CD4-positive, alpha-beta T cell treated with Interleukin-2 at 100 ng/mL for 4 hours (primary cell): Measurements from ENCODE around the gene TRDMT1.
A peak's percentile ranks its signal among the peaks of the same experiment; 100 is the strongest.

ENCODE experiments used
- DNase-seq: peaks from one replicate; pipeline ENCODE4 v3.0.0-alpha.2; 2020; ENCODE audit warnings: low spot score

The TRDMT1 gene

DNA sequence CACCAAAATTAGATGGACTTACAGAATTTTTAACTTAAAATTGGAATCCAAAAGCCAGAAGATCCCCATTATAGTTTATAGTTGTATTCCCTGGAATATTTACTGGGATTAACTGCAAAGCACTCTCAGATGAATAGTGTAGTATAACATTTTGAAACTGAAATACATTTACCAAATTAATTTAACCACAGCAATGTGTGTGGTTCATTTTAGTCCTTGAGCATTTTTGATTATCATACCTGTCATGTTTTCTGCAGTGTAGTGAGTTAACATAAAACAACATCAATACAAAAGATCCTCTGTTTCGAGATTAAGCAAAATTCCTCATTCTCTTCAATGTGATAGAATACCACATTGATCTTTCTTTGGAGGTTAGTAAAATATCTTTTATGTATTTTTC is 30.3 kb upstream of the TRDMT1 start:
- no peak for DNase-seq

DNA sequence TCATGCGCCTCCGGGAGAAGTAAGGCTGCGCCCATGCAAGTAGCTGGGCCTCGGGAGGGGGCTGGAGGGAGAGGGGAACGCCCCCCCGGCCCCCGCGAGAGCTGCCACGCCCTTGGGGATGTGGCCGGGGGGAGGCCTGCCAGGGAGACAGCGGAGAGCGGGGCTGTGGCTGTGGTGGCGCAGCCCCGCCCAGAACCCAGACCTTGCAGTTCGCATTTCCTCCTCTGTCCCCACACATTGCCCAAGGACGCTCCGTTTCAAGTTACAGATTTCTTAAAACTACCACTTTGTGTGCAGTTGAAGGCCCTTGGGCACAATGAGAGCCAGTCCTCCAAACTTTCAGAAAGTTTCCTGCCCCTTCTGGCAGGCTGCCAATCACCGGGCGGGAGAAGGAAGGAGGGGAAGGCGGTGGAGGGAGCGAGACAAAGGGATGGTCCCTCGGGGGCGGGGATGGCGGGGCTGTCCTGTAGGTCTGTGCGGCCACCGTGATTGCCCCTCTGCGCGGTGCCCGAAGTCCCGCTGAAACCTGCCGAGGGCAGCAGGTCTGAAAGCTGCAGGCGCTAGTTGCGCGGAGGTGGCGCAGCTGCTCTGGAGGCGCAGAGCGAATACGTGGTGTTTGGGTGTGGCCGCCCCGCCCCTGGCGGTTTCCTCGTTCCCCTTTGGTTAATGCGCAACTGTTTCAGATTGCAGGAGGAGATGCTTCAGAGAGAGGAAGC is 28.7 kb upstream of the TRDMT1 start:
- DNase-seq = peak; percentile 95

DNA sequence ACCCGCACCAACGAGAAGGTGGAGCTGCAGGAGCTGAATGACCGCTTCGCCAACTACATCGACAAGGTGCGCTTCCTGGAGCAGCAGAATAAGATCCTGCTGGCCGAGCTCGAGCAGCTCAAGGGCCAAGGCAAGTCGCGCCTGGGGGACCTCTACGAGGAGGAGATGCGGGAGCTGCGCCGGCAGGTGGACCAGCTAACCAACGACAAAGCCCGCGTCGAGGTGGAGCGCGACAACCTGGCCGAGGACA is 28.2 kb upstream of the TRDMT1 start:
- no peak for DNase-seq

DNA sequence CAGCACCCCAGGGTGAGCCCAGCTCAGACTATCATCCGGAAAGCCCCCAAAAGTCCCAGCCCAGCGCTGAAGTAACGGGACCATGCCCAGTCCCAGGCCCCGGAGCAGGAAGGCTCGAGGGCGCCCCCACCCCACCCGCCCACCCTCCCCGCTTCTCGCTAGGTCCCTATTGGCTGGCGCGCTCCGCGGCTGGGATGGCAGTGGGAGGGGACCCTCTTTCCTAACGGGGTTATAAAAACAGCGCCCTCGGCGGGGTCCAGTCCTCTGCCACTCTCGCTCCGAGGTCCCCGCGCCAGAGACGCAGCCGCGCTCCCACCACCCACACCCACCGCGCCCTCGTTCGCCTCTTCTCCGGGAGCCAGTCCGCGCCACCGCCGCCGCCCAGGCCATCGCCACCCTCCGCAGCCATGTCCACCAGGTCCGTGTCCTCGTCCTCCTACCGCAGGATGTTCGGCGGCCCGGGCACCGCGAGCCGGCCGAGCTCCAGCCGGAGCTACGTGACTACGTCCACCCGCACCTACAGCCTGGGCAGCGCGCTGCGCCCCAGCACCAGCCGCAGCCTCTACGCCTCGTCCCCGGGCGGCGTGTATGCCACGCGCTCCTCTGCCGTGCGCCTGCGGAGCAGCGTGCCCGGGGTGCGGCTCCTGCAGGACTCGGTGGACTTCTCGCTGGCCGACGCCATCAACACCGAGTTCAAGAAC is 27.7 kb upstream of the TRDMT1 start:
- DNase-seq = peak; percentile 97

DNA sequence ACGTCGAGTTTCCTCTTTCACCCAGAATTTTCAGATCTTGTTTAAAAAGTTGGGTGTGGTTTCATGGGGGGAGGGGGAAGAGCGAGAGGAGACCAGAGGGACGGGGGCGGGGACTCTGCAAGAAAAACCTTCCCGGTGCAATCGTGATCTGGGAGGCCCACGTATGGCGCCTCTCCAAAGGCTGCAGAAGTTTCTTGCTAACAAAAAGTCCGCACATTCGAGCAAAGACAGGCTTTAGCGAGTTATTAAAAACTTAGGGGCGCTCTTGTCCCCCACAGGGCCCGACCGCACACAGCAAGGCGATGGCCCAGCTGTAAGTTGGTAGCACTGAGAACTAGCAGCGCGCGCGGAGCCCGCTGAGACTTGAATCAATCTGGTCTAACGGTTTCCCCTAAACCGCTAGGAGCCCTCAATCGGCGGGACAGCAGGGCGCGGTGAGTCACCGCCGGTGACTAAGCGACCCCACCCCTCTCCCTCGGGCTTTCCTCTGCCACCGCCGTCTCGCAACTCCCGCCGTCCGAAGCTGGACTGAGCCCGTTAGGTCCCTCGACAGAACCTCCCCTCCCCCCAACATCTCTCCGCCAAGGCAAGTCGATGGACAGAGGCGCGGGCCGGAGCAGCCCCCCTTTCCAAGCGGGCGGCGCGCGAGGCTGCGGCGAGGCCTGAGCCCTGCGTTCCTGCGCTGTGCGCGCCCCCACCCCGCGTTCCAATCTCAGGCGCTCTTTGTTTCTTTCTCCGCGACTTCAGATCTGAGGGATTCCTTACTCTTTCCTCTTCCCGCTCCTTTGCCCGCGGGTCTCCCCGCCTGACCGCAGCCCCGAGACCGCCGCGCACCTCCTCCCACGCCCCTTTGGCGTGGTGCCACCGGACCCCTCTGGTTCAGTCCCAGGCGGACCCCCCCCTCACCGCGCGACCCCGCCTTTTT is 26.9 kb upstream of the TRDMT1 start, which contains the start of gene VIM:
Gene VIM, plus strand, starts transcription at position 151 of the 925 bp plus-strand sequence. CDS start 1,182 bp downstream, outside the sequence.
- peak; percentile 96 for DNase-seq

DNA sequence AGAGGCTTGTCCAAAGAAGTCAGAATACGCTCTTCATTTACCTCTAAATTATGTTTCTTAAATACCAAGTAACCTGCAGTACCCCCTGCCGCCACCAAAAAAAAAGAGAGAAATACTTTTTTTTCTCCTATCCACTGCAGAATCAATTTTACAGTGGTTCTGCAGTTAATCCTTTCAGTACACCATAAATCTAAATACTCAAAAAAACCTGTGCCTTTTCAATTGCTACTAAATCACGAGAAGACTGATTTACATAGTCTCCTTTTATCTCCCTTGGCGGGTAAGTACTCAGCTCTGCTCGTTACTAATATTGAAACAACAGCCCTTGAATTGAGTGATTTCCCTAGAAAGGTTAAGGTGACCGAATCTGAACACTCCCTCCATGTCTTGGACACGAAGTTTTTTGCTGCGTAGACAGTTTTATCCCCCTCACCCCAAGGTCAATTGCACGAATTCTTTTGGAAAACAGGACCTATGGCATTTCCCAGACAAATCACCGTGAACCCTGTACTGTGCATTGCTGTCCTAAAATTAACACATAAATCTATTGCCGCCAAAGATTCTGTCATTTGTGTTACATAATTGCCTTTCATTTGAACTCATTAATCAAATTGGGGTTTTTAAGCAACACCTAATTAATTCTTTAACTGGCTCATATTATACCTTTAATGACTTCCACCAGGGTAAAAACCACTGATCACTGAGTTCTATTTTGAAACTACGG is 26.1 kb upstream of the TRDMT1 start:
- DNase-seq = peak; percentile 71

DNA sequence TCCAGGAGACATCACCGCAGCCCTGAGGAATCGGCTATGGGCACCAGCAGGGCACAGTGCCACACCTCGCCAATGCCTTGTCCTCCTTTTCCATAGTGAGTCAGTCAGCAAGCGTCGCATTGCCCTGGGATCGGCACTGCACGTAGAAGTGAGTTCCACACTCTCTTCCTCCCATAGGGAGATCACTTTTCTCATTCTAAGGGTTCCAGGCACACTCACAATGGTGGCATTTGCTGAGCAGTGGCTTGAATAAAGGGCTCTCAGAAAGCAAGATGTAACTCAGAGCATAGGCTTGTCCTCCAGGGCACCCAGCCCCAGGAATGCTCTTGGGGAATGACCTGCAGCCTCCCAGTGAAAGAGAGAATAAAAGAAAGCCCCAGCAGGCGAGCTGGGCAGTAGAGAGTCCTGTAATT is 25.4 kb upstream of the TRDMT1 start:
- DNase-seq = no peak

DNA sequence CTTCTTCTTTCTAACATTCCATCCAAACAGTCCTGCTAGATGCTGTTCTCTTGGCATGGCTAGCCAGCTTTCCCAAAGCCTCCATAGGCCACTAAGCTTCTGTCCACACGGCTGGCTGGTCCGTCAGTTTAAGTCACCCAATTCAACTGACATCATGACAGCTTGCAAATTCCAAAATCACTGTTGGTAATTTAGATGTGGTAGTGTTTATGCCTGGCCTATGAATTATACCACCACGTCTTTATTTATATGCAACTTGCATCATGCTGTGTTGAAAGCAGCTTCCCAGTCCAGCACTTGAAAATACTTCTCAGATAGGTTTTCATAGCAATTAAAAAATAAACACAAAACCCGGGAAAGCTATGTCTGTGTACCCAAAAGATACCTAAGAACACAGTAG is 24.3 kb upstream of the TRDMT1 start:
- no peak for DNase-seq

DNA sequence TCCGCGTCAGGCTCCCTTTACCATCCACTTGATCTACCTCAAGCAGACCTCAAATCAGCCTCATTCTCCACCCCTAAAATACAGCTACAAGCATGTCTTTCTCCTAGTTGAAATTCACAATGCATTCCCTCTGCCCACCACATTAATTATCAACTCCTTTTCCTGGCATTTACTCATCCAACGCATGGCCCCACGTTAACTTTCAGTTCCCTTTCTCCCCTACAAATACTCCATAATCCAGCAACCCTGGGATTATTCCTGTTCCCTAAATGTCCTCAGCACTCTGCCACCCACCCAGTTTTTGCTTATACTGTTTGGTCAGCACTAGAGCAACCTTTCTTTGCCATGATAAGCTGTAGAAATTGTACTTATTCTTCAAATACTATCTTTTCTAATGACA is 20.9 kb upstream of the TRDMT1 start:
- DNase-seq = no peak

DNA sequence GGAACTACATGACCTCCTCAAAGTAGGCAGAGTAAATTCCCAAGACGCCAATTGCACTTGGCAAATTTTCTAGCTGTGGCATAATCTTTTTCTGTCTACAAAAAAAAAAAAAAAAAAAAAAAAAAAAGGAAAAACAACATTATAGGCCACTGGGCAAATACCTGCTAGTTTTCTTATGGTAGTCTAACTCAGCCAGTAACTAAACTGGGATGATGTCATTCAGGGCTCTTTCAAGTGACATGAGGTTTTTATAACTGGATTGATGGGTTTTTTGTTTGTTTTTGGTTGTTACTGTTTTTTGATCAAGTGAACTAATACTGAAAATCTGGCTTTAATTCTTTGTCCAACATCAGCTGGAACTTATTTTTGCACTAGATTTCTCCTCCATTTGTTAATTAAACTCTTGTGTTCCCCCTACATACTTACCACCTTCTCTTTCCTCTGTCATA is 19.2 kb upstream of the TRDMT1 start:
- no peak for DNase-seq

DNA sequence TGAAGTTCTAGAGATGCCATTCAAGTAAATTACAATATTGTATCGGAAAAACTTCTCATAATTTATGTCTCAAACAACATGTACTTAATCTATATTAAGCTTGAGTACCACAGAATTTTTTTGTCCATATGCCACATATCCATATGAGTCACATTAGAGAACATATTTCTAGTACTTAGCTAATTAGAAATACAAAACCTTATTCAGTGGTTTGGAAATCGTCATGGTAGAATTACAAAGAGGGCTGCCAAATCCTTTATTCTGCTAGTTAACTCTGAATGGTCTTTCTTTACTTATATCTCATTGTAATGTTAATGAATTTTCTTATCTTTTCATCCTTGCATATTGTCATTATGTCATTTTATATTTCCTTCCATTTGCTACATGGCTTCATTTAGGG is 17.6 kb upstream of the TRDMT1 start:
- no peak for DNase-seq

DNA sequence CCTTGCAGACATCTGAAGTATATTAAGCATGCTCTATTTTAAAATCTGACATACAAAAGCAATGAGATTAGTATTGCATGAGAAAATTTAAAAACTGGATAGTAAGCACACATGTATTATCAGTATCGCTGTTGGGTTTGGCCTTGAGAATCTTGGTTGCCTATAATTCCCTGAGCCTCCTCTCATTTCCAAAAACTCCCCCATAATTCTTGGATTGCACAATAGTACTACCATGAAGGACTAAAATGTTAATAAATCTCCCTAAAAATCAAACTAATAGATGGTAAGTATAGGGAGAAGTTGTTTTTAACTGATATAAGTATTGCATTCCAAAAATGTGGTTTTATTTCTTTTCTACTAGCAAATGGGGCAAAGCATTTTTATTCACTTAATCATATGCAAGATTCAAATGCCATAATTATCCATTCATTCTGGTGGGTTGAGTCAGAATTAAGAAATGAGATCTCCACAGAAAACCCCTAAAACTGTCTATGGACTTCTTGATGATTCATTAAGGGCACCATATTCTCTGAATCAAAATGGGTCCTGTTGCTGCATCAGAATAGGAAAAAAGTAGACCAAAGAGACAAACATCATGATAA is 16.3 kb upstream of the TRDMT1 start:
- no peak for DNase-seq

DNA sequence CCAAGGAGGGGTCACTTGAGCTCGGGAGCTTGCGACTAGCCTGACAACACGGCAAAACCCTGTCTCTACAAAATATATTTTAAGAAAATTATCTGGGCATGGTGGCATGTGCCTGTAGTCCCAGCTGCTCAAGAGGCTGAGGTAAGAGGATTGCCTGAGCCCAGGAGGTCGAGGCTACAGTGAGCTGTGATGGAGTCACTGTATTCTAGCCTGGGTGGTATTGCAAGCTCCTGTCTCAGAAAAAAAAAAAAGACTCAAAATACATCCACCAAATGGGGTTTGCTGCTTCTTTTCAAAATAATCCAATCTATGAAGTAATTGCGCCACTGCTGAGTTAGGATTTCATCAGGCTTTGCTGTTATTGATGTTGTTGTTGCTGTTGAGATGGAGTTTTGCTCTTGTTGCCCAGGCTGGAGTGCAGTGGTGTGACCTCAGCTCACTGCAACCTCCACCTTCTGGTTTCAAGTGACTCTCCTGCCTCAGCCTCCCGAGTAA is 15.5 kb upstream of the TRDMT1 start:
- DNase-seq = no peak

DNA sequence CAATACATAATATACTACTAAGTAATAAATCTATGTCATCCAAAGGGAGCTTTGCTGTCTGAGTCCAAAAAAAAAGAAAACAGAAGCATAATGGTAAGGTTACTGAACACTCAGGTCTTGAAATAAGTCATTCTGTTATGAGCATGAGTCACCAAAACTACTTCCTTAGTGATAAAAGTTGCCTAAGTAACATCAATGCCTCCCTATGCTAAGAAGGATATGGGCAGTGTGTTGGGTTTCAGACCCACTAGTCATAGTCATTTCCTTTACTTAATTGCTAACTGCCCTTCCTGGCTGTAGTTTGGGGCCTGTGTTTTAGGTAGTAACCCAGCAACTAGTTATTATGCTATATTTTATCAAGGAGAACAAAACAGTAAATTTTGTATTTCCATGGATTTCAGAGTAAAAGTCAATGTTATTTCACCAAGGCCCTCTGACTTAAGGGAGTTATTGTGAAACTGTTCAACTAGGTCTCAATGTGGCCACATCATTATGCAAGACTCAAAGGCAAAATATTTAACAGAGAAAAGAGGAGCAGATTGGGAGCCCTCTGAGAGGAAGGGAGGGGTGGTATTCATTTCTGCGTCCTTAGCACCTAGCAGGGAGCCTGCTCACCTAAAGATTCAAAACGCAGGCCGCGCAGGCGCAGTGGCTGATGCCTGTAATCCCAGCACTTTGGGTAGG is 14.9 kb upstream of the TRDMT1 start:
- DNase-seq = peak; percentile 89

DNA sequence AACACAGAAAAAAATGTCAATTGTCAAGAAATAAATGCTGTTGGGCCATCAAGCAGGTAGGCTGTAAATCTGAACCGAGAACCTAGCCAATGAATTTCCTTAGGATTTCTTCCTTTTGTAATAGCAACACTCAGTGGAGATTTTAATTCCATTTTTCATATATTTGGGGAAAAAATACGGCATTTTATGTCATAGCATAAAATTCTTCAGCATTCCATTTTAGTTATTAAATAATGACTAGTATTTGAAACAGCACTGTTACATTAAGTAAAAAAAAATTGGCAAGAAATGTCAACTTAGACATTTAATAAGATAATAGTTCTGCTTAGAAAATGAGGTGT is 14.3 kb upstream of the TRDMT1 start:
- DNase-seq = no peak

DNA sequence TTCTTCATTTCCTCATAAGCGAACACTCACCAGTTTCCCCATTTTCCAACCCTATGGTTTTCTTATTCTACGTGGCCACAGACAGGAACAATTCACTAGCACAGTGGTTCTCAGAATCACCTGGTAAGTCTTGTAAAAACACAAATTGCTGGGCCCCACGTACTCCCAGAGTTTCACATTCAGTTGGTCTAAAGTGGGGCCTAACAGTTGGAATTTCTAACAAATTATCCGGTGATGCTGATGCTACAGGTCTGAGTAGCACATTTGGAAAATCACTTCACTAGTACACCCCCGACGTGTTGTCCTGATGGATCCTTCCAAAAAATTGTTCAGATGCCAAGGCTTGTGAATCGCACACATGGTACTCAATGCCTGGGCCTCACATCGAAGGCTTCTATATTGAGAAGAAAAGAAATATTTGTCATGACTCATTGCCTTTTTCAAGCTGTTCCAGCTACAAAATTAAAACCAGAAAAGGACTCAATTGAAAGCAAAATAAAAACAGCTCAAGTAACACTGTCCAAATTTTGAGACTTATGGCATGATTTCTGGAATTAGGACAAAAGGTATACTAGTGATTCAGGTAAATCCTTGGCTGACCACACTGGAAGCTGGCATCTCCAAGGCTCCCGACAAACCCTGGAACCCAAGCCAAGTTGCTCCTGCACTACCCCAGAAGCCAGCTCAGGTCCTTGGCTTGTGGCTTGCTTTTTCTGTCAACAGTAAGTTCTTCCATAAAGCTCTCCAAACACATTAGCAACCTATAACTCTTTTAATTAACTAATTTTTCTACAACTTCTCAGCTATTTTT is 13.7 kb upstream of the TRDMT1 start:
- DNase-seq = no peak

DNA sequence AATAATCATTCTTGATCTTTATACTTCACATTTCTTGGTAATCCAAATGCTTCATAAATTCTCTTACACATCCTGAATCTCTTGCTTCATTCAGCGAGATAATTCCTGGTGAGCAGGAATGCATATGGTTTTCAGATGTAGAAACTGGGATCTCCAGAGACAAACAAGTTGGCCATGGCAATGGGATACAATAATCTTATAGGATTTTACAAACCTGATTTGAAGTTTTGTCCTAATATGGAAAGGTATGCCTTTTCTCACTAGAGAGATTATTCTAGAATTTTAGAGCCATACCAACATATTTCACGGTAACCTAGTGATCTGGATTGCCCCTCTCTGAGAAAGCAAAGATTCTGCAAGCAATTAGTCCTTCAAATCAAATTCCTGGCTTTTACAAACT is 13.1 kb upstream of the TRDMT1 start:
- no peak for DNase-seq

DNA sequence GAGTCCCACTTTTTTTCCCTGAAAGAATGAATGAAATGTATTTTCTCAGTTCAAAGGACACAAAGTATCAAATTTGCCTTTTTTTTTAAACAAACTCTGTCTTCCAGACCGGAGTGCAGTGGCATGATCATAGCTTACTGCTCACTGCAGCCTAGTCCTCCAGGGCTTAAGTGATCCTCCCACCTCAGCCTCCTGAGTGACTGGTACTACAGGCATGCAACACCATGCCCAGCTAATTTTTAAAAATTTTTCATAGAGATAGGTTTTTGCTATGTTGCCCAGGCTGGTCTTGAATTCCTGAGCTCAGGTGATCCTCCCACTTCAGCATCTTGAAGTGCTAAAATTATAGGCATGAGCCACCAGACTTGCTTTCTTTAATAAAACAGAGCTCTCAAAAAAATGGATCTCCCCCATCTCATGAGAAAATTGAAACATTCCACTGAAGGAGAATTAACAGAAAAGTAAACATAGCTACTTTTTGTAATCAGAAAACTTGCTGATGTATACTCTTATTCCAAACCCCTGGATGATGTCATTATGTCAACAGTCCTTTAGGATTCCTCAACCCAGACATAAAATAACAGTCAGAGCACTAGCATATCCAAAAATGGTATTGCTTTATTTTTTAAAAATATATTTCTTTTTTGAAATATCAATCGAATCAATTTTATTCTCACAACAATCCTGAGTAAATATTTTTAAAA is 12.3 kb upstream of the TRDMT1 start:
- DNase-seq = no peak

DNA sequence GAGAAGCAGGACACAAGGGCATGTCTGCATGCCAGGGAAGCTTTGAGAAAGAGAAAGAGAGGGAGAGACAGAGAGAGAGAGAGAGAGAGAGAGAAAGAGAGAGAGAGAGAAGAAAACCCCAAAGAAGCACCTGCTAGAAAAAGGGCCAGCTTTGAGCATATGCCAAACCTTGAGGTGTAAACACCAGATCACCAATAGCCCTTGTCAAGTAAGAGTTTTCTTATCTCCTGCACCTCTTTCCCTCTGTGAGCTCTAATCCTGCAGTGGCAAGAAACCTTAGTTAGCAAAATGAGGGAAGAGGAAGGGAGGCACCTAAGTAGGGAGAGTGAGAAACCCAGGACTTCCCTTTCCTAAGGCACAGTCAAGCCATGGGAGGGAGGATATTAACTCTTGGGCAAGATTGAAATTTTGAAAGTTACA is 11.3 kb upstream of the TRDMT1 start:
- DNase-seq = no peak

DNA sequence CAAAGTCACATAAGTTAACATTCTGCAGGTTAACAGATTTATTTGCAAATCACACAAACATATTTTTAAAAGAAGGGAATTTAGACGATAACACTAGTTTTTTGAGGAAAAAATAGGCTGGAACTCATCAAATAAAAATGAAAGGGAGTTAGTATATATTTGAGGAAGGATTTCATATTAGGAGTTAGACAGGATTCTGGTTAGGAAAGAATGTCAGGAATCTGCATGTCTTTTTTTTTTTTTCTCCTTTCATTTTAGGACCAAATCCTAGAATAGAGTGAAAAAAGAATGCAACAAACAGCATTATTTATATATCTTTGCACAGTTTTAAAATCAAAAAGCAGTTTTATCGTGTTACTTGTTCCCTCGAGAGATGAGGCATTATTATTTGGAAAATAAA is 8.9 kb upstream of the TRDMT1 start:
- DNase-seq = no peak
